Endothelial cell (in vitro differentiated cells): ENCODE data around the gene ECI1. TPM values are rescaled to one million over a fixed set of nuclear protein-coding genes. Genes with fewer than 3 reads are reported as not detected.
A peak's percentile ranks its signal among the peaks of the same experiment; 100 is the strongest.
"Not testable (repeated sequence)": the region's sequence is repeated elsewhere in the genome, so short reads cannot be mapped to it uniquely, and the experiment has no call there.

Experiments
- DNase-seq: peaks from one replicate; pipeline ENCODE4 v3.0.0; 2021; ENCODE audit warnings: low spot score
- H3K27ac Mint-ChIP-seq: one replicate; pipeline ENCODE4 v1.8.0; 2021; ENCODE audit warnings: mixed read lengths, inconsistent platforms; ENCODE audit not compliant: unreplicated experiment
- H3K27me3 Mint-ChIP-seq: one replicate; pipeline ENCODE4 v1.8.0; 2021; ENCODE audit warnings: mild to moderate bottlenecking, moderate library complexity, mixed read lengths, inconsistent platforms; ENCODE audit not compliant: unreplicated experiment
- H3K36me3 Mint-ChIP-seq: one replicate; pipeline ENCODE4 v1.8.0; 2021; ENCODE audit warnings: mild to moderate bottlenecking, low read depth, mixed read lengths, inconsistent platforms; ENCODE audit not compliant: unreplicated experiment
- H3K4me1 Mint-ChIP-seq: one replicate; pipeline ENCODE4 v1.8.0; 2021; ENCODE audit warnings: mild to moderate bottlenecking, mixed read lengths, inconsistent platforms; ENCODE audit not compliant: unreplicated experiment
- H3K4me3 Mint-ChIP-seq: one replicate; pipeline ENCODE4 v1.8.0; 2021; ENCODE audit warnings: mild to moderate bottlenecking, mixed read lengths, inconsistent platforms; ENCODE audit not compliant: unreplicated experiment
- H3K9me3 Mint-ChIP-seq: one replicate; pipeline ENCODE4 v1.8.0; 2021; ENCODE audit warnings: mixed read lengths, inconsistent platforms; ENCODE audit not compliant: unreplicated experiment
- CTCF ChIP-seq: fragments of 200-600 bp; sonication (generic); IDR thresholded peaks from one replicate; pipeline ENCODE4 v1.5.0; 2021; ENCODE audit warnings: antibody characterized with exemption; ENCODE audit not compliant: unreplicated experiment
- total RNA-seq: library from RNA; stranded (reverse); fragmentation: NEBNext Ultra II Directional; extraction: Animal tissue kit (Norgen Biotek cat#: 25700); gene quantifications from one replicate; pipeline ENCODE4 v1.2.1, GENCODE V29; 2021; ENCODE audit not compliant: unreplicated experiment

The ECI1 gene
- total RNA-seq, 1 donor from 2014 or later = 27.1 TPM

- Mint-ChIP-seq H3K9me3 (no peaks in the 10 kb centered on the region), H3K27me3 (no peaks in the 10 kb centered on the region), H3K27ac (no peak overlapping the region), H3K4me1 (peaks cover 7% of the 10 kb centered on the region), H3K36me3 (peaks cover 43% of the 10 kb centered on the region), H3K4me3 (no peak overlapping the region)
- TF ChIP-seq CTCF = no peak
- DNase-seq = no peak
These were observed 8.9 kb upstream of the ECI1 start for GRCh38 chr16:2260250-2260649.

- DNase-seq, H3K27me3 Mint-ChIP-seq, H3K4me3 Mint-ChIP-seq, H3K9me3 Mint-ChIP-seq, H3K4me1 Mint-ChIP-seq: not testable (repeated sequence)
- Mint-ChIP-seq H3K27ac (peak overlapping the region; percentile 42), H3K36me3 (peaks cover 43% of the 10 kb centered on the region)
These were observed 7.1 kb upstream of the ECI1 start for GRCh38 chr16:2258530-2258929.

- no peak overlapping the region for H3K27ac Mint-ChIP-seq
- no peaks in the 10 kb centered on the region for H3K4me1 Mint-ChIP-seq
- H3K4me3 Mint-ChIP-seq = no peak overlapping the region
- TF ChIP-seq CTCF = no peak
- H3K27me3 Mint-ChIP-seq = no peaks in the 10 kb centered on the region
- H3K36me3 Mint-ChIP-seq = peaks cover 48% of the 10 kb centered on the region
- DNase-seq = no peak
- H3K9me3 Mint-ChIP-seq = no peaks in the 10 kb centered on the region
These were observed 6.3 kb upstream of the ECI1 start for GRCh38 chr16:2257726-2258125.

- no peak for TF ChIP-seq CTCF
- Mint-ChIP-seq H3K4me3 (peak overlapping the region; percentile 40), H3K27ac (peak overlapping the region; percentile 2), H3K9me3 (no peaks in the 10 kb centered on the region), H3K4me1 (no peaks in the 10 kb centered on the region), H3K27me3 (no peaks in the 10 kb centered on the region), H3K36me3 (peaks cover 39% of the 10 kb centered on the region)
- DNase-seq = no peak
These were observed 5.2 kb upstream of the ECI1 start for GRCh38 chr16:2256531-2257140.

GRCh38 chr16:2253293-2253692, 1.9 kb upstream of the ECI1 start:
- H3K27ac Mint-ChIP-seq = no peak overlapping the region
- no peak for TF ChIP-seq CTCF
- H3K9me3 Mint-ChIP-seq = no peaks in the 10 kb centered on the region
- no peak for DNase-seq
- peaks cover 4% of the 10 kb centered on the region for H3K27me3 Mint-ChIP-seq
- peaks cover 33% of the 10 kb centered on the region for H3K36me3 Mint-ChIP-seq
- peaks cover 5% of the 10 kb centered on the region for H3K4me1 Mint-ChIP-seq
- H3K4me3 Mint-ChIP-seq = peak overlapping the region; percentile 74

DNA sequence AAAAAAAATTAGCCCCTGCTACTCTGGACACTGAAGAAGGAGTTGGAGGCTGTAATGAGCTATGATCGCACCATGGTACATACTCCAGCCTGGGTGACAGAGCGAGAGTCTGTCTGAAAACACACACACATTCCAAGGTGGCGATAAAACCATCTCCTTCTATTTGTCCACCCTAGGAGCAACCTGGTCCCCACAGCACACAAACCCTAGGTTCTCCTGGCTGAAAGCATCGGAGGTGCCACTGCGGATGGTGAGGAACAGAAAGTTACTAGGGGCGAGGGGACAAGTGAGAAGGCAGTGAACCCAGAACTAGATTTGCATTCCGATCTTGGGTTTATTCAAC, 1.4 kb upstream of the ECI1 start:
- H3K9me3 Mint-ChIP-seq = no peaks in the 10 kb centered on the region
- peaks cover 4% of the 10 kb centered on the region for H3K27me3 Mint-ChIP-seq
- no peak for DNase-seq
- H3K4me3 Mint-ChIP-seq = peak overlapping the region; percentile 74
- no peak overlapping the region for H3K27ac Mint-ChIP-seq
- TF ChIP-seq CTCF = no peak
- H3K36me3 Mint-ChIP-seq = peaks cover 33% of the 10 kb centered on the region
- H3K4me1 Mint-ChIP-seq = peaks cover 5% of the 10 kb centered on the region
